GM12892 (cell line): Measurements from ENCODE around the gene ASIC2.

Experiments
- POLR2A ChIP-seq: IDR thresholded peaks from 2 replicates; pipeline ENCODE4 v1.6.1; 2011; ENCODE audit warnings: low read depth, low read length, control low read depth
- POLR2AphosphoS5 ChIP-seq: IDR thresholded peaks from 2 replicates; pipeline ENCODE4 v1.6.1; 2011; ENCODE audit warnings: low read depth, low read length, control low read depth
- TAF1 ChIP-seq: IDR thresholded peaks from 2 replicates; pipeline ENCODE4 v1.6.1; 2011; ENCODE audit warnings: low read depth, mild to moderate bottlenecking, control low read depth, low read length, borderline replicate concordance

GRCh38 chr17:33084755-33085154, 208.3 kb downstream of the ASIC2 start:
- TF ChIP-seq POLR2AphosphoS5 (no peak), POLR2A (no peak), TAF1 (no peak)
